HG03025 (cell line): Measurements from ENCODE around the gene NPC1L1.
"Not testable (repeated sequence)": the region's sequence is repeated elsewhere in the genome, so short reads cannot be mapped to it uniquely, and the experiment has no call there.

Source experiments
- ATAC-seq: cut with Tn5 transposase; IDR thresholded peaks from one replicate; pipeline ENCODE4 v1.9.1; 2021; ENCODE audit warnings: mild to moderate bottlenecking, moderate library complexity; ENCODE audit not compliant: unreplicated experiment, low FRiP score

NPC1L1 gene

GRCh38 chr7:44512736-44513135, 28.4 kb downstream of the NPC1L1 start:
- no peak for ATAC-seq

- ATAC-seq: no peak
Measured at GRCh38 chr7:44511863-44512468, 29.2 kb downstream of the NPC1L1 start.

GRCh38 chr7:44511236-44511635, 29.9 kb downstream of the NPC1L1 start:
- no peak for ATAC-seq

GRCh38 chr7:44508328-44509030, 32.7 kb downstream of the NPC1L1 start:
- no peak for ATAC-seq

- ATAC-seq: not testable (repeated sequence)
Measured at GRCh38 chr7:44506592-44507288, 34.4 kb downstream of the NPC1L1 start.

GRCh38 chr7:44505595-44505994, 35.5 kb downstream of the NPC1L1 start:
- no peak for ATAC-seq

- no peak for ATAC-seq
Measured at GRCh38 chr7:44498230-44498954, 42.7 kb downstream of the NPC1L1 start.

- no peak for ATAC-seq
Measured at GRCh38 chr7:44497155-44498027, 43.7 kb downstream of the NPC1L1 start.

- ATAC-seq: no peak
Measured at GRCh38 chr7:44496385-44496784, 44.7 kb downstream of the NPC1L1 start.

- ATAC-seq: no peak
Measured at GRCh38 chr7:44494960-44495359, 46.2 kb downstream of the NPC1L1 start.

- ATAC-seq: no peak
Measured at GRCh38 chr7:44491229-44491628, 49.9 kb downstream of the NPC1L1 start.

GRCh38 chr7:44490351-44491200, 50.6 kb downstream of the NPC1L1 start, which contains the start of gene NUDCD3:
Gene NUDCD3 (minus strand): TSS chr7:44490658. CDS start chr7:44490600, 58 bp downstream.
- ATAC-seq: peak; percentile 91

- peak; percentile 23 for ATAC-seq
Measured at GRCh38 chr7:44489955-44490350, 51.2 kb downstream of the NPC1L1 start.

- no peak for ATAC-seq
Measured at GRCh38 chr7:44488955-44489354, 52.2 kb downstream of the NPC1L1 start.

- ATAC-seq: no peak
Measured at GRCh38 chr7:44486693-44487092, 54.4 kb downstream of the NPC1L1 start.

GRCh38 chr7:44486001-44486400, 55.1 kb downstream of the NPC1L1 start:
- ATAC-seq: no peak

- no peak for ATAC-seq
Measured at GRCh38 chr7:44484482-44485313, 56.4 kb downstream of the NPC1L1 start.
